GM04504 (cell line): Measurements from ENCODE around the gene GINS2.

ENCODE experiments used
- DNase-seq: peaks from one replicate; pipeline ENCODE4 v3.0.0-alpha.2; 2012; ENCODE audit warnings: low read depth

GINS2 gene

GRCh38 chr16:85689285-85689949, 663 bp upstream of the GINS2 start:
- DNase-seq, result no peak

DNA sequence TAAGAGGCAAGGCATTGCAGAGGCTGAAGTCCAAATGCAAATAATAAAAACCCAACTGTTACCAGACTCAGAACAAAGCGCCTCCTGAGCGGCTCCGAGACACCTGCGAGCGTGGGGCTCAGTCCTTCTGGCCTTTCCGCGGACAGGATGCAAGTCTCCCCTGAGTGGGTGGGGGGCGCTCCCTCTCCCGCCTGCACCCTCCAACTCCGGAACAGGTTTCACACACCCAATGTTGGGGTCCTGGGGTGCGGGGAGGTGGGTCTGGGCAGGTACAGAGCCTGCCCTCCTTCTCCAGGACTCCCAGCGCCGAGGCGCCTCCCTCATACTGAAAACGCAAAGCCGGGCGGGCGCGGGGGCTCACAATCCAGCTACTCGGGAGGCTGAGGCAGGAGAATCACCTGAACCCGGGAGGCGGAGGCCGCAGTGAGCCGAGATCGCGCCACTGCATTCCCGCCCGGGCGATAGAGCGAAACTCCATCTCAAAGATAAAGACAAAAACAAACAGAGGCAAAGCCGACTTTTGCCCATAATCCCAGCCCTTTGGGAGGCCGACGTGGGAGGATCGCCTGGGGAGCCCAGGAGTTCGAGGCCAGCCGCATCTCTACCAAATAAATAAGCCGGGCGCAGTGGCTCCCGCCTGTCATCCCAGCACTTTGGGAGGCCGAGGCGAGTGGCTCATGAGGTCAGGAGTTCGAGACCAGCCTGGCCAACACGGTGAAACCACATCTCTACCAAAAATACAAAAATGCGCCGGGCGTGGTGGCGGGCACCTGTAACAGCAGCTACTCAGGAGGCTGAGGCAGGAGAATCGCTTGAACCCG, 893 bp downstream of the GINS2 start:
- no peak for DNase-seq

DNA sequence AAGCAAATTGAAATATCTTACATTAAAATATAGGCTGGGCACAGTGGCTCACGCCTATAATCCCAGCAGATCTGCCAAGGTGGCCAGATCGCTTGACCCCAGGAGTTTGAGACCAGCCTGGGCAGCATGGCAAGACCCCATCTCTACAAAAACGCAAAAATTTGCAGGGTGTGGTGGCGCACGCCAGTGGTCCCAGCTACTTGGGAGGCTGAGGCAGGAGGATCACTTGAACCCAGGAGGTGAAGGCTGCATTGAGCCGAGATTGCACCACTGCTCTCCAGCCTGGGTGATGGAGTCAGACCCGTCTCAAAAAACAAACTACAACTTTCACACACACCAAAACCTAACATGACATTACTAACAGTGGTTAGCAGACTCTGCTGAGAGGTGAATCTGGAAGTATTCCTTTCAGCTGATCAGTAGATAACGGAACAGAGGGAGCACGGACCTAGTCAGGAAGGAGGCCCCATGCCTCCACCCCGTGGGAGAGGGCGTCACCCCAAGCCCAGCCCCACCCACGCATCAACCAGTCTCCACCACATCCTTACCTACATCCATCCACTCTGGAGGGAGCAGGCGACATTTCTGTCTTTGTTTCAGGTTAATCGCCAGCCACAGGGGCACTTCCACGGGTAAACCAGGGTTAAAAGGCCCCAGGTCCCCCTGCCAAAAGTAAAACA, 1.7 kb downstream of the GINS2 start:
- DNase-seq, result no peak

- no peak for DNase-seq
These were observed 3.5 kb downstream of the GINS2 start for GRCh38 chr16:85685251-85685650.

- DNase-seq, result no peak
These were observed 5.4 kb downstream of the GINS2 start for GRCh38 chr16:85683363-85683762.

- no peak for DNase-seq
These were observed 6.2 kb downstream of the GINS2 start for GRCh38 chr16:85682516-85682915.

- no peak for DNase-seq
These were observed 7.5 kb downstream of the GINS2 start for GRCh38 chr16:85681255-85681654.

- no peak for DNase-seq
These were observed 8.3 kb downstream of the GINS2 start for GRCh38 chr16:85680352-85680944.

GRCh38 chr16:85679870-85680269, 8.9 kb downstream of the GINS2 start:
- DNase-seq, result no peak

DNA sequence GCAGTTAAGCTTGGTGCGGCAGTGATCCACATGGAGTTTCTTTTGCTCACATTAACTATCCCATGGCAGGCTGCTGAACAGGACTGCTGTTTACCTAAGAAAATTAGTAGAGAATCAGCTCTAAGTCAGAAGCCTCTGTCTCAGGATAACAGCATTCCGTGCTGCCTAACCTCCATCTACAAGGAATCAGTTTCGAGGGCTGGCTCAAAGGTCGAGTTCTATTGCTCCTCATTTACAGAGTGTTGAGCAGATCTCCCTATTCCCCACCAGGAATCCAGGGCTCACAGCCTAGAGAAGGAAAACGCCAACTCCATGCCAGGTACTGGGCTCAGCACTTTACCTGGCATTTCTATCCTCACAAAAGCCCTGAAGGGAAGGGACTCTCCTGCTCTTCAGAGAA, 9.9 kb downstream of the GINS2 start:
- no peak for DNase-seq

DNA sequence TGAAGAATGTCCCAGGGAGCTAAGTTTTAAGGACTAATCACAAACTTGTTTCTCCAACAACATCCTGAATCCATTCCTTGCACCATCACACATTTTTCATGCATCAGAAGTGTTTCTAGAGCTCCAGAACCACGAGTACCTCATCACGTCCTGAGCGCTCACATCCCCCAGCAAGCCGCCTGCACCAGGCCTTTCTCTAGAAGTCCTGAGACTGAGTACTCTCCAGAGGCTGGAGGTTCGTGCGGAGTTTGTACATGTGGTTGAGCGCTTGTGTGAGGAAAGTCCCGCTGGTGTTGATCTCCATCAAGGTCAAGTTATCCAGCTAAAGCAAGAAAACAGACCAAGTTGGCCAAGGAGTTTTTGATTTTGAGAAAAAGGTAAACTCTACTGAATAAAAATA, 10.7 kb downstream of the GINS2 start:
- DNase-seq, result no peak

GRCh38 chr16:85677383-85677967, 11.3 kb downstream of the GINS2 start:
- no peak for DNase-seq

GRCh38 chr16:85676466-85676865, 12.3 kb downstream of the GINS2 start:
- no peak for DNase-seq

DNA sequence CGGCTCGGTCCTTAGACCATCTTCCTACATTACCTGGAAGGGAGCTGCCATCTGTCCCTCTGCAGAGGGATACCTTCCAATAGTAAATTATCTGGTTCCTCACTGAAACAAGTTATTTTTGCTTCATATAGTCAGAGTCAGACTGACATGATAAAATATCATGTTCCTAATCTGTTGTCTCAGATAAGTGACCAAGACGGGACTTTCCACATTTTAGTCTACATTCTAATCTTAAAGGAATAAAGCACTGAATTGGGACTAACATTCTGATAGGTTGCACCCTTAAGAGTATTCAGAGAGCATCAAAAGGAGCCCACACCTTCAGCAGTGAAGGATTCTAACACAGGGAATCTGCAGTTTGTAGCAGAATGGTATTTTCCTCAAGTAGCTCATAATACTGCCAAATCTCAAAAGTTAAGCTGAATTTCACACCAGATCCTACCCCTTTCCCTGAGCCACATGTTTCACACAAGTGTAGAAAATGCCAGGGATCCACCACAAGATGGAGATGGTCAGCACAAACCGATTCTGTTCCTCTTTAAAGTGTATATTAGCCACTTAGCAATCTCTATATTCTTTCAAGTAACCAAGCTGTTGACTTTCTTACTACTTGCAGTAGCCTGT, 13.4 kb downstream of the GINS2 start:
- no peak for DNase-seq

DNA sequence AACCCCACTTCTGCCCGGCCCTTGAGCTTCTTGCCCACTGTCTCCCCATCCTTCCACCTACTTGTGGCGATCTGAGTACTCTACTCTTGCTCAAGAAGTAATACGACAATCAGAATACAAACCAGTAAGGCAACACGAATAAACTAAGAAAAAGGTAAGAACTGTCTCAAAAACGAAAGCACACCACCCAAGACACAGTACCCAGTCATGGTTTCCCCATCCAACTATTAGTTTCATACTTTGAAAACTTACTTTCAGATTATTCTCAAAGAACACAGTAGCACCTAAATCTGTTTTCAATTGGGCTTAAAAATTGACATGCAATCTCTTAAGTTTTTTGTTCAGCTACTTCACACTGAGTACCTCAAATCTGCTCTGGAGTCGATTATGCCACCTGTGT, 13.9 kb downstream of the GINS2 start:
- DNase-seq, result no peak

DNA sequence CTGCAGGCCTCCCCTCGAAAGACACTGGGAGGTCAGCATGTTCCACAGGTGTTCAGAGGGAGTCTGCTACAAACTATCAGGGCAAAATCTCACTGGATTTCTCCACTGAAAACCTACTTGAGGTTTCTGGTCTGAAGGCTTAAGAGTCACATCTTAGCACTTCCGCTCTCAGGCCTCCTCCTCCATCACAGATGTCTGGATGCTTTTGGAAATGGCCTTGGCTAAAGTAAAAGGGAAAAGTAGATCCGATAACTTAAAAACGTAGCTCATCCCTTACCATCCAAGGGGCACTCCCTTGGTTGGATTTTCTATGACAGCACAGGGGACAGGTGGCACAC, 14.4 kb downstream of the GINS2 start:
- DNase-seq, result no peak

- no peak for DNase-seq
These were observed 15.0 kb downstream of the GINS2 start for GRCh38 chr16:85673529-85674417.

DNA sequence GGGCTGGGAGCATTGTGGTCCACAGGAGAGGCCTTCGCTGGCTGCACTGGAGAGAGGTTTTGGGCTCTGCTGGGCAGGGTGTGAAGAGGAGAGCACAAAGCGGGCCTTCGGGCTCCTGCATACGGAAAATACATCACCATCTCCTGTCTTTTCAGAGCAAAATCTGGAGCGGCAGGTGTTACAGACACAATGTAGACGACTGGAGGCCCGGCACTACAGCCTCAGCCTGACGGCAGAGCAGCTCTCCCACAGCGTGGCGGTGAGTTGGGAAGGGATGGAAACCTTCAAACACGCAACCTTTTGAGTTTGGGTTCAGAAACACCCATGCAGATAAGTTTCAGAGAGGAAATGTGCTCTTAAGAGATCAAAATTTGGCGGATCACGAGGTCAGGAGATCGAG, 17.9 kb downstream of the GINS2 start:
- DNase-seq, result no peak

- DNase-seq, result no peak
These were observed 19.9 kb downstream of the GINS2 start for GRCh38 chr16:85668676-85669424.

DNA sequence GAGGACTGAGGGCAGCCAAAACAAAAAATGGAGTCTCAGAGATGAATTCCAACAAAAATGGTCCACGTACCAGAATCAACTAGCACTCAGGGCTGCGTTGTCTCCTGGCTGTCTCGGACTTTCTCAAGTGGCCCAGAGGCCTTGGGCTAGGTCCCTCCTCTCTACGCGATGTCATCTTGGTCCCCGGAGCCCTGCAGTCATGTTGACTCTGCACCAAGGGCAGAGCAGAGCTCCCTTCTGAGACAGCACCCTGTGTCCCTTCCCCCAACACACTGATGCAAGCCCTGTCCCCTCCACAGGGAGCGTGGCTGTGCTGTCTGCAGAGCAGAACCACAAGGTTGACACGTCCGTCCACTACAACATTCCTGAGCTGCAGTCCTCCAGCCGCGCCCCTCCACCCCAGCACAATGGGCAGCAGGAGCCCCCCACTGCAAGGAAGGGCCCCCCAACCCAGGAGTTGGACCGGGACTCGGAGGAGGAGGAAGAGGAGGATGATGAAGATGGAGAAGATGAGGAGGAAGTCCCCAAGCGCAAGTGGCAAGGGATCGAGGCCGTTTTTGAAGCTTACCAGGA, 20.8 kb downstream of the GINS2 start:
- no peak for DNase-seq
